Hepatocyte (in vitro differentiated cells): ENCODE results near the gene ABR. TPM values are rescaled to one million over a fixed set of nuclear protein-coding genes. Genes with fewer than 3 reads are reported as not detected.
"Not testable (repeated sequence)": the region's sequence is repeated elsewhere in the genome, so short reads cannot be mapped to it uniquely, and the experiment has no call there.

Experiments used
- DNase-seq: peaks from one replicate; pipeline ENCODE4 v3.0.0-alpha.2; 2016; ENCODE audit warnings: low spot score
- H2AFZ ChIP-seq: fragments of 200-600 bp; sonication (generic); 2 replicates; pipeline ENCODE4 v1.6.0; 2016; ENCODE audit warnings: antibody characterized with exemption, mild to moderate bottlenecking
- H3K27ac ChIP-seq: fragments of 200-600 bp; sonication (generic); 2 replicates; pipeline ENCODE4 v1.5.1; 2016; ENCODE audit warnings: mild to moderate bottlenecking
- H3K27me3 ChIP-seq: fragments of 200-600 bp; sonication (generic); 2 replicates; pipeline ENCODE4 v1.6.1; 2016
- H3K36me3 ChIP-seq: fragments of 200-600 bp; sonication (generic); replicated peaks from 2 replicates; pipeline ENCODE4 v1.5.1; 2016; ENCODE audit warnings: low read depth; ENCODE audit not compliant: insufficient read depth
- H3K4me1 ChIP-seq: fragments of 200-600 bp; sonication (generic); 2 replicates; pipeline ENCODE4 v1.5.1; 2016; ENCODE audit warnings: mild to moderate bottlenecking, moderate library complexity; ENCODE audit not compliant: insufficient read depth
- H3K4me2 ChIP-seq: fragments of 200-600 bp; sonication (generic); 2 replicates; pipeline ENCODE4 v1.6.0; 2016
- H3K4me3 ChIP-seq: fragments of 200-600 bp; sonication (generic); 2 replicates; pipeline ENCODE4 v1.5.1; 2016; ENCODE audit warnings: mild to moderate bottlenecking
- H3K79me2 ChIP-seq: fragments of 200-600 bp; sonication (generic); 2 replicates; pipeline ENCODE4 v1.6.0; 2017; ENCODE audit warnings: mild to moderate bottlenecking
- H3K9me2 ChIP-seq: fragments of 200-600 bp; sonication (generic); replicated peaks from 2 replicates; pipeline ENCODE4 v1.6.0; 2017; ENCODE audit warnings: mild to moderate bottlenecking; ENCODE audit not compliant: insufficient read depth
- H3K9me3 ChIP-seq: fragments of 200-600 bp; sonication (generic); 2 replicates; pipeline ENCODE4 v1.5.1; 2016; ENCODE audit warnings: low read depth, mild to moderate bottlenecking
- H4K20me1 ChIP-seq: fragments of 200-600 bp; sonication (generic); 2 replicates; pipeline ENCODE4 v1.6.0; 2016; ENCODE audit warnings: mild to moderate bottlenecking; ENCODE audit not compliant: insufficient read depth, poor library complexity, severe bottlenecking
- CTCF ChIP-seq: fragments of 200-600 bp; sonication (generic); IDR thresholded peaks from 2 replicates; pipeline ENCODE4 v1.5.1; 2016; ENCODE audit warnings: antibody characterized with exemption, mild to moderate bottlenecking; ENCODE audit not compliant: poor library complexity
- EZH2 ChIP-seq: fragments of 200-600 bp; sonication (generic); IDR thresholded peaks from 2 replicates; pipeline ENCODE4 v1.6.1; 2016; ENCODE audit warnings: antibody characterized with exemption, mild to moderate bottlenecking, borderline replicate concordance
- EZH2phosphoT487 ChIP-seq: fragments of 200-600 bp; sonication (generic); IDR thresholded peaks from one replicate; pipeline ENCODE4 v1.6.1; 2018; ENCODE audit warnings: antibody characterized with exemption, mild to moderate bottlenecking, low read depth, moderate library complexity; ENCODE audit not compliant: unreplicated experiment, severe bottlenecking
- WGBS: methylation state at CpG from one replicate; pipeline ENCODE4 v1.1.6; 2016; ENCODE audit warnings: low lambda C conversion rate; ENCODE audit errors: missing lambda C conversion rate; 5-methylcytosine and 5-hydroxymethylcytosine counted together
- polyA plus RNA-seq: library from polyadenylated mRNA; unstranded; fragments of >200 nt; fragmentation: Nextera tagmentation; extraction: Ambion mirVana; gene quantifications from 2 replicates; pipeline ENCODE4 v1.2.1, GENCODE V29; 2016
- total RNA-seq: library from RNA; depleted of rRNA; stranded (reverse); fragments of >200 nt; gene quantifications from 2 replicates; pipeline ENCODE4 v1.2.3, GENCODE V29; 2014

Gene ABR
- total and polyA plus RNA-seq, 2 experiments from 2014 or later: 26.8 to 51.5 TPM

GRCh38 chr17:1050996-1051925 lies 128.5 kb downstream of the ABR start:
- H3K27me3 ChIP-seq: no peaks in the 10 kb centered on the region
- no peak overlapping the region for H2AFZ ChIP-seq
- H3K9me2 ChIP-seq: no peaks in the 10 kb centered on the region
- no peak overlapping the region for H3K27ac ChIP-seq
- no peaks in the 10 kb centered on the region for H3K36me3 ChIP-seq
- no peaks in the 10 kb centered on the region for H3K9me3 ChIP-seq
- H3K4me1 ChIP-seq: peaks cover 18% of the 10 kb centered on the region
- no peak for TF ChIP-seq EZH2
- no peak for TF ChIP-seq CTCF
- no peak for TF ChIP-seq EZH2phosphoT487
- H4K20me1 ChIP-seq: no peaks in the 10 kb centered on the region
- DNase-seq: no peak
- no peak overlapping the region for H3K4me3 ChIP-seq
- no peak overlapping the region for H3K4me2 ChIP-seq
- 95% methylated on average over 29 of the region's 33 CpGs for WGBS
- no peaks in the 10 kb centered on the region for H3K79me2 ChIP-seq

GRCh38 chr17:1050246-1050995 lies 129.4 kb downstream of the ABR start:
- no peak for DNase-seq
- Histone ChIP-seq H4K20me1 (no peaks in the 10 kb centered on the region), H3K27me3 (no peaks in the 10 kb centered on the region), H3K36me3 (no peaks in the 10 kb centered on the region), H3K79me2 (no peaks in the 10 kb centered on the region), H3K4me3 (no peak overlapping the region), H3K4me2 (no peak overlapping the region), H2AFZ (no peak overlapping the region), H3K9me3 (no peaks in the 10 kb centered on the region), H3K27ac (no peak overlapping the region), H3K4me1 (peaks cover 18% of the 10 kb centered on the region), H3K9me2 (no peaks in the 10 kb centered on the region)
- TF ChIP-seq EZH2 (no peak), EZH2phosphoT487 (no peak), CTCF (no peak)
- WGBS: 93% methylated on average over 15 of the region's 22 CpGs

- Histone ChIP-seq H3K4me1 (peaks cover 18% of the 10 kb centered on the region), H3K27me3 (no peaks in the 10 kb centered on the region), H3K4me2 (no peak overlapping the region), H3K79me2 (no peaks in the 10 kb centered on the region), H3K27ac (no peak overlapping the region), H3K9me2 (no peaks in the 10 kb centered on the region), H2AFZ (no peak overlapping the region), H3K4me3 (no peak overlapping the region), H3K9me3 (no peaks in the 10 kb centered on the region), H4K20me1 (no peaks in the 10 kb centered on the region), H3K36me3 (no peaks in the 10 kb centered on the region)
- no peak for DNase-seq
- WGBS: 97% methylated on average over 28 of the region's 28 CpGs
- TF ChIP-seq EZH2phosphoT487 (no peak), CTCF (no peak), EZH2 (no peak)
Measured at GRCh38 chr17:1049446-1050225, 130.1 kb downstream of the ABR start.

GRCh38 chr17:1048516-1049115 lies 131.2 kb downstream of the ABR start:
- not testable (repeated sequence) for H3K27ac ChIP-seq, H3K4me3 ChIP-seq, H3K9me2 ChIP-seq, DNase-seq, H3K36me3 ChIP-seq, H3K9me3 ChIP-seq, H3K27me3 ChIP-seq, H3K79me2 ChIP-seq, H3K4me2 ChIP-seq, H2AFZ ChIP-seq, H4K20me1 ChIP-seq
- 94% methylated on average over 39 of the region's 49 CpGs for WGBS
- peaks cover 19% of the 10 kb centered on the region for H3K4me1 ChIP-seq
